Thyroid gland (tissue), 4 donors: ENCODE measurements around the gene CACNG4. TPM values are rescaled to one million over a fixed set of nuclear protein-coding genes. Genes with fewer than 3 reads are reported as not detected.

ENCODE experiments used
- DNase-seq, 2 donors: peaks; one replicate each; pipeline ENCODE4 v3.0.0-alpha.2; 2019
- H3K27ac ChIP-seq, 3 donors: fragments of 200-600 bp; sonication (generic); 1 replicate in 2 of 3; 2 replicates in 1 of 3; pipeline ENCODE4 v1.5.1; 2016 to 2019; ENCODE audit warnings: mild to moderate bottlenecking in 1 of 3, moderate library complexity in 1 of 3
- H3K27me3 ChIP-seq: fragments of 200-600 bp; sonication (generic); one replicate; pipeline ENCODE4 v1.5.1; 2019
- H3K36me3 ChIP-seq, 2 donors: fragments of 200-600 bp; sonication (generic); one replicate each; pipeline ENCODE4 v1.5.1; 2016 to 2019
- H3K4me1 ChIP-seq, 2 donors: fragments of 200-600 bp; sonication (generic); one replicate each; pipeline ENCODE4 v1.5.1; 2017 to 2019
- H3K4me3 ChIP-seq, 3 donors: fragments of 200-600 bp; sonication (generic); replicated peaks in 1 of 3; 1 replicate in 2 of 3; 2 replicates in 1 of 3; pipeline ENCODE4 v1.5.1; 2016; ENCODE audit warnings: mild to moderate bottlenecking in 1 of 3
- H3K9me3 ChIP-seq: fragments of 200-600 bp; sonication (generic); one replicate; pipeline ENCODE4 v1.5.1; 2017
- POLR2A ChIP-seq, 2 donors: fragments of 450-650 bp; IDR thresholded peaks; one replicate each; pipeline ENCODE4 v1.6.1; 2017; ENCODE audit warnings: antibody characterized with exemption in 2 of 2, mild to moderate bottlenecking in 2 of 2, moderate library complexity in 1 of 2
- WGBS, 2 donors: methylation state at CpG; one replicate each; pipeline ENCODE4 v1.1.5; 2017; 5-methylcytosine and 5-hydroxymethylcytosine counted together
- intact Hi-C: fragments of 100-400 bp; cut with DNase I; formaldehyde crosslinking; loops from one replicate; pipeline ENCODE4 v1.15.1; 2023
- total RNA-seq, 4 donors: library from RNA; depleted of rRNA; stranded (reverse); fragments of >200 nt; gene quantifications; one replicate each; pipeline ENCODE4 v1.2.3, GENCODE V29; 2016
- TF ChIP-seq, protein P1 (sequence below), 6 experiments: fragments of 200-600 bp in 3 of 6; fragments of 450-650 bp in 3 of 6; sonication (generic) in 3 of 6; IDR thresholded peaks; one replicate each; pipeline ENCODE4 v1.5.1; 2016 to 2019; ENCODE audit warnings: antibody characterized with exemption in 6 of 6, mild to moderate bottlenecking in 2 of 6, inconsistent platforms in 1 of 6, moderate library complexity in 1 of 6

Gene CACNG4
- total RNA-seq, 4 donors from 2014 or later: 0.24 TPM; not detected in 3

DNA sequence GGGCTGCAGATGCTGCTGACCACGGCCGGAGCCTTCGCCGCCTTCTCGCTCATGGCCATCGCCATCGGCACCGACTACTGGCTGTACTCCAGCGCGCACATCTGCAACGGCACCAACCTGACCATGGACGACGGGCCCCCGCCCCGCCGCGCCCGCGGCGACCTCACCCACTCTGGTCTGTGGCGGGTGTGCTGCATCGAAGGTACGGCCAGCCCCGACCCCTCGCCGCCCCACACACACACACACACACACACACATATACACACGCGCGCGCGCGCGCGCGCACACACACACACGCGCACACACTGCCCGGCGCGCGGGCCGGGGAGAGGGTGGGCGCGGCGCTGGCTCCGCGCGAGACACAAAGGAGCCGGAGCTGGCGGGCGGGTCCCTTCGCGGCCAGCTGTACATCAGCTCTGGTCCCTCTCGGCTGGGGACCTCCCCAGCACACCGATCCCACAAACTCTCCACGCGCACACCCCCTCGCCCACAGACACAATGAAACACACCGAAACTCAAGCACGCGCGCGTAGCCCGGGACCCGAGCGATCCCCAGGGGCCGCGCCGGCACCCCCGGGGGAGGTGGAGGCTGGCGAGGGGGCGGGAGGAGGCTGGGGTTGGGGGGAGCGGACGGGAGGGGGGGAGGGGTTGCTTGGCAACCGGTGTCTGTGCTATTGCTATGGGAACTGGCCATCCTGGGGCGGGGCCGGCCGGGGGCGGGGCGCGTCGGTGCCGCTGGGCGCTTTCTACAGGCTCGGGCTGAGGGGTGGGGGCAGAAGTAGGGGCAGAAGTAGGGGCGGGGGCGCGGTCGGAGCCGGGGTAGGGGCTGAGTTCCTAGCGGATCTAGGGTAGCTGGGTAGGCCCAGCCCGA is 658 bp downstream of the CACNG4 start:
- H3K27ac ChIP-seq: no peak overlapping the region
- H3K36me3 ChIP-seq: no peaks in the 10 kb centered on the region
- TF ChIP-seq POLR2A (IDR thresholded peaks at IDR 0.05): no peak
- TF ChIP-seq, protein P1, sequence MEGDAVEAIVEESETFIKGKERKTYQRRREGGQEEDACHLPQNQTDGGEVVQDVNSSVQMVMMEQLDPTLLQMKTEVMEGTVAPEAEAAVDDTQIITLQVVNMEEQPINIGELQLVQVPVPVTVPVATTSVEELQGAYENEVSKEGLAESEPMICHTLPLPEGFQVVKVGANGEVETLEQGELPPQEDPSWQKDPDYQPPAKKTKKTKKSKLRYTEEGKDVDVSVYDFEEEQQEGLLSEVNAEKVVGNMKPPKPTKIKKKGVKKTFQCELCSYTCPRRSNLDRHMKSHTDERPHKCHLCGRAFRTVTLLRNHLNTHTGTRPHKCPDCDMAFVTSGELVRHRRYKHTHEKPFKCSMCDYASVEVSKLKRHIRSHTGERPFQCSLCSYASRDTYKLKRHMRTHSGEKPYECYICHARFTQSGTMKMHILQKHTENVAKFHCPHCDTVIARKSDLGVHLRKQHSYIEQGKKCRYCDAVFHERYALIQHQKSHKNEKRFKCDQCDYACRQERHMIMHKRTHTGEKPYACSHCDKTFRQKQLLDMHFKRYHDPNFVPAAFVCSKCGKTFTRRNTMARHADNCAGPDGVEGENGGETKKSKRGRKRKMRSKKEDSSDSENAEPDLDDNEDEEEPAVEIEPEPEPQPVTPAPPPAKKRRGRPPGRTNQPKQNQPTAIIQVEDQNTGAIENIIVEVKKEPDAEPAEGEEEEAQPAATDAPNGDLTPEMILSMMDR (IDR thresholded peaks at IDR 0.05): no peak
- intact Hi-C loops: no loop called here
- H3K9me3 ChIP-seq: no peaks in the 10 kb centered on the region
- H3K27me3 ChIP-seq: peaks cover 26% of the 10 kb centered on the region
- H3K4me1 ChIP-seq: peaks cover 8 to 18% of the 10 kb centered on the region in 2 donors
- WGBS, 2 donors: 0% methylated on average over 2 of the region's 92 CpGs; no CpG with 5 or more reads in 1 of the 2 donors
- H3K4me3 ChIP-seq: peak overlapping the region in 1 of 3 donors; percentile 13
- no peak for DNase-seq

DNA sequence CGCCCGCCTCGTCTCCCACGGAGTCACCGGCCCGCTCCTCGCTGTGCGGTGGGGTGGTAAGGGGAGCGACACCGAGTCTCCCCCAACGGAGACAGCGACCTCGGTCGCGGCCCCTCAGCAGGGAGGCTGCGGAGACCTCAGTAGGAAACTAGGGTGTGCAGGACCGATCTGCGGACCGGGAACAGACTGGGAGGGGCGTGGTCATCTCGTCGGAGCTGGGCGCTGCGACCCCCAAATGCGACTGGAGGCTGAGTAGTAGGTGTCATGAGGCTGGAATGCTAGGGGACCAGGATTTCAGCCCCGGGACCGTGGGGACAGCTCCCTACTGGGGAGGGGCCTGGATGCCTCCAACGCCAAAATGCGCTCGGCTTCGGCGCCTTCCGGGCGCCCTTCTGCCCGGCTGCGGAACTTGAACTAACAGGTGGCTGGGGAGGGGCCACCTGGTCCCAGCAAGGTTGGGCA is 1.3 kb downstream of the CACNG4 start:
- TF ChIP-seq POLR2A (IDR thresholded peaks at IDR 0.05): no peak
- TF ChIP-seq, protein P1 (IDR thresholded peaks at IDR 0.05): no peak
- DNase-seq: no peak
- intact Hi-C loops: no loop called here
- 0 to 3% methylated on average over 12 to 27 of the region's 36 CpGs for WGBS, 2 donors
- no peaks in the 10 kb centered on the region for H3K36me3 ChIP-seq
- no peak overlapping the region for H3K4me3 ChIP-seq
- H3K4me1 ChIP-seq: peaks cover 8 to 15% of the 10 kb centered on the region in 2 donors
- H3K27ac ChIP-seq: no peak overlapping the region
- peaks cover 26% of the 10 kb centered on the region for H3K27me3 ChIP-seq
- H3K9me3 ChIP-seq: no peaks in the 10 kb centered on the region

DNA sequence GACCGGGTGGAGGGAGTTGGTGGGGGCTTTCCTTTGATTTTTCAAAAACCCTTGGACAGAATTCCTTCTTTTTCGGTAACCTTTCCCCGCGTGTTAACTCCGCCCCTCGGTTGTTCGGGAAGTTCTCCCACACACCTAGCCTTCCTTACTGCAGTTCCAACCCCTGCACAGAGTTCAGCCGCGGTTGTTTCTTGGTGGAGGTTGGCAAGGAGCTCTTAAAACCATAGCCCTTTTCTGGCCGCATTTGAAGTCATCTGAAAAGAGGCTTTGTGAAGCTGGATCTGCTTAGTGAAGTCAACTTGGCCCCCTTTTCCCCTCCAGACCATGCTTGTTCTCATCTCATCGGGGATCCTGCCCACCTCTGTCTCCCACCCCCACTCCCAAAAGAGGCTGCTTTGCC is 1.8 kb downstream of the CACNG4 start:
- Histone ChIP-seq H3K36me3 (no peaks in the 10 kb centered on the region), H3K4me3 (no peak overlapping the region), H3K9me3 (no peaks in the 10 kb centered on the region), H3K27ac (no peak overlapping the region), H3K4me1 (peaks cover 8 to 15% of the 10 kb centered on the region in 2 donors), H3K27me3 (peaks cover 26% of the 10 kb centered on the region)
- no peak for DNase-seq
- WGBS, 2 donors: 23 to 26% methylated on average over 11 of the region's 11 CpGs
- TF ChIP-seq, protein P1 (IDR thresholded peaks at IDR 0.05): no peak
- no peak for TF ChIP-seq POLR2A (IDR thresholded peaks at IDR 0.05)
- intact Hi-C loops: no loop called here

DNA sequence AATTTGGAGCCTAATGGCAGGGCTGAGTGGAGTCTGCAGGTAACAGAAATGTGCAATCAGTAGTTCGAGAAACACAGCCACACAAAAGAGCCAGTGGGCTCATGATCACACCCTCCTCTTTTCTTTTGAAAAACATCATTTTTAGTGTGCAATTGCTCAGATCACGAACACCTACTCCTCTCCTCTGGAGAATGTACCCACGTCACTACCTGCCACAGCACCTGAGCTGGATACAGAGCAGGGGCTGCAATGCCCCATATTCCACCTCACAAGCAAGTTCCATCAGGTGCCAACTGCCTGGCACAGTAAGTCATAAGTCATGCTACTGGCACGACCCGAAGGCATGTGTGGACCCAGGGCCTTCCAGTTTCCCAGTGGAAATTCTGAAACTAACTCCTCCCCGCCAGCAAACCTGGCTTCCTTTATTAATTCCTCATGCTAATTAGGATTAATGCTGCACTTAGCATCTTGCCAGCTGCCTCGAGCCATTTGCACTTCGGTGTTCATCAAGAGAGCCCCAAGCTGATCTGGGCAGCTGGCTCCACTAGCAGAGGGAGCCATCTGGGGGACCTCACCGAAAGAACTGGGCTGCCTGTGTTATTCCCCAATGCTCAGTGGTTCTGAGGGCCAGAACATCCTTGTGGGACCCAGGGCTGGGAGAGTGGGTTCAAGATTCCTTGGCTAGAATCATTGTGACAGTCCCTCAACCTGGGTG is 2.4 kb downstream of the CACNG4 start:
- no peak for DNase-seq
- TF ChIP-seq, protein P1 (IDR thresholded peaks at IDR 0.05): no peak
- TF ChIP-seq POLR2A (IDR thresholded peaks at IDR 0.05): no peak
- 79 to 85% methylated on average over 5 to 9 of the region's 9 CpGs for WGBS, 2 donors
- intact Hi-C loops: no loop called here
- Histone ChIP-seq H3K9me3 (no peaks in the 10 kb centered on the region), H3K27ac (no peak overlapping the region), H3K36me3 (no peaks in the 10 kb centered on the region), H3K27me3 (peaks cover 26% of the 10 kb centered on the region), H3K4me3 (no peak overlapping the region), H3K4me1 (peaks cover 8 to 15% of the 10 kb centered on the region in 2 donors)
